Esophagus squamous epithelium (tissue), 4 donors: ENCODE data around the gene FOXB1.

ENCODE experiments used
- POLR2A ChIP-seq, 4 donors: fragments of 450-650 bp; IDR thresholded peaks; one replicate each; pipeline ENCODE4 v1.6.1; 2017; ENCODE audit warnings: antibody characterized with exemption in 4 of 4, mild to moderate bottlenecking in 4 of 4, moderate library complexity in 3 of 4
- TF ChIP-seq, protein P1 (sequence below), 6 experiments: fragments of 450-650 bp in 4 of 6; fragments of 200-600 bp in 2 of 6; sonication (generic) in 2 of 6; IDR thresholded peaks; one replicate each; pipeline ENCODE4 v1.5.1; 2016 to 2019; ENCODE audit warnings: antibody characterized with exemption in 6 of 6, mild to moderate bottlenecking in 4 of 6, moderate library complexity in 4 of 6

DNA sequence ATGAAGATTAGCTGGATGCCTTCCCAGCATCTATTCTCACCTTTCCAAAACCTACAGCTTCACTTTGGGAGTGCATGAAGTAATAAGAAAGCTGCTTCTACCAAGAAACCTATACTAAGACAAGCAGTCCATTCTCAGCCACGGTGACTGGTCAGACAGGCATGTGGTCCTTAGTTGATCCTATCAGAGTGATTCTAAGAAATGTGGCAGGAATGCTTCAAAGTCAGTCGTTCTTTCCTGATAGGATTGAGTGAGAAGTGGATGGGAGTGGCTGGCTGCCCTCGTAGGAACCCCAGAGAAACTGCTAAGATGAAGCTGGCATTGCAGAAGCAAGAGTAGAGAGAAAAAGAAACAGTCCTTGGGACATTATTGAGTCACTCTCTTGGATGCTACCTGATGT is 16.6 kb downstream of the FOXB1 start:
- TF ChIP-seq, protein P1, sequence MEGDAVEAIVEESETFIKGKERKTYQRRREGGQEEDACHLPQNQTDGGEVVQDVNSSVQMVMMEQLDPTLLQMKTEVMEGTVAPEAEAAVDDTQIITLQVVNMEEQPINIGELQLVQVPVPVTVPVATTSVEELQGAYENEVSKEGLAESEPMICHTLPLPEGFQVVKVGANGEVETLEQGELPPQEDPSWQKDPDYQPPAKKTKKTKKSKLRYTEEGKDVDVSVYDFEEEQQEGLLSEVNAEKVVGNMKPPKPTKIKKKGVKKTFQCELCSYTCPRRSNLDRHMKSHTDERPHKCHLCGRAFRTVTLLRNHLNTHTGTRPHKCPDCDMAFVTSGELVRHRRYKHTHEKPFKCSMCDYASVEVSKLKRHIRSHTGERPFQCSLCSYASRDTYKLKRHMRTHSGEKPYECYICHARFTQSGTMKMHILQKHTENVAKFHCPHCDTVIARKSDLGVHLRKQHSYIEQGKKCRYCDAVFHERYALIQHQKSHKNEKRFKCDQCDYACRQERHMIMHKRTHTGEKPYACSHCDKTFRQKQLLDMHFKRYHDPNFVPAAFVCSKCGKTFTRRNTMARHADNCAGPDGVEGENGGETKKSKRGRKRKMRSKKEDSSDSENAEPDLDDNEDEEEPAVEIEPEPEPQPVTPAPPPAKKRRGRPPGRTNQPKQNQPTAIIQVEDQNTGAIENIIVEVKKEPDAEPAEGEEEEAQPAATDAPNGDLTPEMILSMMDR (IDR thresholded peaks at IDR 0.05) = no peak
- TF ChIP-seq POLR2A (IDR thresholded peaks at IDR 0.05) = no peak
